GM12875 (cell line): ENCODE data around the gene EBI3.

Experiments
- H3K4me3 ChIP-seq: one replicate; pipeline ENCODE4 v1.5.1; 2011; ENCODE audit warnings: low read depth, low read length, control low read depth
- CTCF ChIP-seq: IDR thresholded peaks from 2 replicates; pipeline ENCODE4 v1.5.1; 2011; ENCODE audit warnings: low read depth, mild to moderate bottlenecking, control low read depth, inconsistent platforms, low read length, moderate library complexity, borderline replicate concordance; ENCODE audit not compliant: insufficient read depth

Gene EBI3

GRCh38 chr19:4229179-4229931 lies at the start of gene EBI3:
Gene EBI3, plus strand, starts transcription at chr19:4229523. Its CDS starts 28 bp downstream, at chr19:4229551.
- H3K4me3 ChIP-seq: peak within 1 kb of the TSS; percentile 82

GRCh38 chr19:4181053-4181508 lies 48.2 kb upstream of the EBI3 start:
- TF ChIP-seq CTCF: no peak
- H3K4me3 ChIP-seq: no peak overlapping the region

More at GRCh38 chr19:4229179-4229931, at the start of gene EBI3:
- TF ChIP-seq CTCF: no peak

GRCh38 chr19:4182084-4182810 lies 47.1 kb upstream of the EBI3 start, which contains the start of the genes ANKRD24 and SIRT6:
Gene ANKRD24, plus strand, starts transcription at chr19:4182689. Its CDS starts 3,737 bp downstream, at chr19:4186426.
Gene SIRT6, minus strand, starts transcription at chr19:4182563. Its CDS starts 24 bp downstream, at chr19:4182539.
- H3K4me3 ChIP-seq: peak within 1 kb of the TSS; percentile 90
- TF ChIP-seq CTCF: no peak

- no peak for TF ChIP-seq CTCF
- H3K4me3 ChIP-seq: no peak overlapping the region
Measured at GRCh38 chr19:4183967-4184717, 45.2 kb upstream of the EBI3 start.

- no peak for TF ChIP-seq CTCF
- H3K4me3 ChIP-seq: no peak overlapping the region
Measured at GRCh38 chr19:4184718-4185352, 44.5 kb upstream of the EBI3 start.

- TF ChIP-seq CTCF: no peak
- no peak overlapping the region for H3K4me3 ChIP-seq
Measured at GRCh38 chr19:4185413-4186086, 43.8 kb upstream of the EBI3 start.
